Peyer's patch (tissue), 4 donors: ENCODE measurements around the gene EHBP1L1.

Experiments used
- CTCF ChIP-seq, 6 experiments: fragments of 450-650 bp in 4 of 6; fragments of 200-600 bp in 2 of 6; sonication (generic) in 1 of 6; IDR thresholded peaks; one replicate each; pipeline ENCODE4 v1.5.1; 2017 to 2019; ENCODE audit warnings: antibody characterized with exemption in 6 of 6, mild to moderate bottlenecking in 3 of 6, moderate library complexity in 1 of 6
- POLR2A ChIP-seq, 2 donors: fragments of 450-650 bp; IDR thresholded peaks; one replicate each; pipeline ENCODE4 v1.5.1; 2017; ENCODE audit warnings: antibody characterized with exemption in 2 of 2, mild to moderate bottlenecking in 2 of 2, moderate library complexity in 2 of 2

GRCh38 chr11:65609229-65609628, 33.4 kb downstream of the EHBP1L1 start:
- TF ChIP-seq CTCF (IDR thresholded peaks at IDR 0.05), result no peak
- no peak for TF ChIP-seq POLR2A (IDR thresholded peaks at IDR 0.05)
